H1 (cell line): Measurements from ENCODE around the gene MAPK4. TPM values are rescaled to one million over a fixed set of nuclear protein-coding genes. Genes with fewer than 3 reads are reported as not detected.

ENCODE experiments used
- CTCF ChIA-PET: fragments of 300-600 bp; sonication (Branson Sonifier 250); formaldehyde crosslinking; loops from one replicate; lab custom pipeline; 2021; ENCODE audit not compliant: partially characterized antibody; lab: Charles Lee
- POLR2A ChIA-PET: fragments of 300-600 bp; sonication (Branson Sonifier 250); formaldehyde crosslinking; loops from one replicate; lab custom pipeline; 2021; ENCODE audit warnings: inconsistent platforms; ENCODE audit not compliant: partially characterized antibody; lab: Charles Lee
- DNase-seq, 2 experiments: peaks; one replicate each; pipeline versions ENCODE4 v3.0.0 to v3.0.0-alpha.2; 2010 to 2022; ENCODE audit warnings: low spot score in 2 of 2, low read depth in 1 of 2, mixed read lengths in 1 of 2
- FAIRE-seq: peaks from 2 replicates; lab custom pipeline; 2011; peaks lifted over from hg19 to GRCh38; lab: Jason Lieb, UNC
- H2AFZ ChIP-seq: 2 replicates; pipeline ENCODE4 v1.8.1; 2012; ENCODE audit warnings: low read length, inconsistent platforms
- H2AK5ac ChIP-seq: 2 replicates; pipeline ENCODE4 v1.6.1; 2013; ENCODE audit warnings: low read depth, low read length
- H2BK120ac ChIP-seq: replicated peaks from 2 replicates; pipeline ENCODE3; 2013; ENCODE audit warnings: low read depth, low read length, inconsistent platforms
- H2BK12ac ChIP-seq: 2 replicates; pipeline ENCODE4 v1.6.1; 2013; ENCODE audit warnings: low read depth, low read length
- H2BK15ac ChIP-seq: 2 replicates; pipeline ENCODE4 v1.6.1; 2013; ENCODE audit warnings: low read length
- H2BK20ac ChIP-seq: 2 replicates; pipeline ENCODE4 v1.6.1; 2013; ENCODE audit warnings: low read length
- H2BK5ac ChIP-seq: 2 replicates; pipeline ENCODE4 v1.6.1; 2013; ENCODE audit warnings: low read depth, low read length
- H3K14ac ChIP-seq: 2 replicates; pipeline ENCODE4 v1.6.1; 2013; ENCODE audit warnings: inconsistent platforms; ENCODE audit not compliant: insufficient read length
- H3K18ac ChIP-seq: 2 replicates; pipeline ENCODE4 v1.6.1; 2013; ENCODE audit warnings: low read length; ENCODE audit errors: extremely low read depth
- H3K23ac ChIP-seq: 2 replicates; pipeline ENCODE4 v1.6.1; 2013; ENCODE audit warnings: inconsistent platforms; ENCODE audit not compliant: insufficient read length
- H3K23me2 ChIP-seq: 2 replicates; pipeline ENCODE4 v1.6.1; 2013; ENCODE audit warnings: low read depth, low read length
- H3K27ac ChIP-seq: 2 replicates; pipeline ENCODE4 v1.6.1; 2011; ENCODE audit warnings: low read depth, low read length, inconsistent platforms
- H3K27me3 ChIP-seq, 4 experiments: replicated peaks in 1 of 4; 1 replicate in 1 of 4; 2 replicates in 3 of 4; pipeline versions ENCODE4 v1.6.1 to v1.8.1; 2011 to 2013; ENCODE audit warnings: low read length in 3 of 4, mild to moderate bottlenecking in 3 of 4, inconsistent platforms in 2 of 4, mixed read lengths in 2 of 4, moderate library complexity in 1 of 4; ENCODE audit not compliant: control insufficient read depth in 3 of 4, insufficient read depth in 3 of 4; ENCODE audit errors: extremely low read depth in 1 of 4
- H3K36me3 ChIP-seq, 4 experiments: 2 replicates each; pipeline versions ENCODE4 v1.6.1 to v1.8.1; 2011 to 2013; ENCODE audit warnings: mild to moderate bottlenecking in 4 of 4, low read length in 3 of 4, moderate library complexity in 2 of 4, control low read depth in 1 of 4, inconsistent platforms in 1 of 4; ENCODE audit not compliant: insufficient read depth in 4 of 4, control insufficient read depth in 2 of 4
- H3K4ac ChIP-seq: replicated peaks from 2 replicates; pipeline ENCODE3; 2013; ENCODE audit warnings: low read length, low read depth, mixed read lengths, inconsistent platforms; ENCODE audit not compliant: insufficient read length
- H3K4me1 ChIP-seq, 4 experiments: replicated peaks in 1 of 4; 1 replicate in 1 of 4; 2 replicates in 3 of 4; pipeline versions ENCODE4 v1.6.1 to v1.8.1; 2011 to 2013; ENCODE audit warnings: low read length in 3 of 4, inconsistent platforms in 2 of 4, mixed read lengths in 1 of 4; ENCODE audit not compliant: insufficient read depth in 4 of 4, control insufficient read depth in 3 of 4
- H3K4me2 ChIP-seq, 2 experiments: 2 replicates each; pipeline versions ENCODE4 v1.6.1 to v1.8.1; 2011 to 2013; ENCODE audit warnings: low read depth in 2 of 2, low read length in 2 of 2, control low read depth in 1 of 2, inconsistent platforms in 1 of 2, mild to moderate bottlenecking in 1 of 2; ENCODE audit not compliant: insufficient read depth in 1 of 2
- H3K4me3 ChIP-seq, 4 experiments: fragments of 200-600, 300-600 bp in 1 of 4; sonication (generic), shearing (Covaris generic), sonication (Bioruptor Twin) in 1 of 4; 2 replicates each; pipeline versions ENCODE4 v1.5.1 to v1.8.1; 2011 to 2016; ENCODE audit warnings: low read length in 4 of 4, low read depth in 3 of 4, control low read depth in 2 of 4, inconsistent platforms in 2 of 4, mild to moderate bottlenecking in 2 of 4, mixed read lengths in 1 of 4, moderate library complexity in 1 of 4; ENCODE audit not compliant: insufficient read depth in 2 of 4; ENCODE audit errors: extremely low read depth in 1 of 4
- H3K56ac ChIP-seq: replicated peaks from 2 replicates; pipeline ENCODE3; 2013; ENCODE audit warnings: low read depth, mild to moderate bottlenecking, mixed read lengths, low read length, inconsistent platforms; ENCODE audit not compliant: insufficient read length
- H3K79me1 ChIP-seq: 2 replicates; pipeline ENCODE4 v1.6.1; 2013; ENCODE audit warnings: low read depth, low read length, control low read depth
- H3K79me2 ChIP-seq, 2 experiments: 2 replicates each; pipeline versions ENCODE4 v1.6.1 to v1.8.1; 2012 to 2013; ENCODE audit warnings: low read length in 2 of 2, mild to moderate bottlenecking in 2 of 2, inconsistent platforms in 1 of 2; ENCODE audit not compliant: insufficient read depth in 2 of 2, control insufficient read depth in 1 of 2
- H3K9ac ChIP-seq, 4 experiments: replicated peaks in 1 of 4; 1 replicate in 1 of 4; 2 replicates in 3 of 4; pipeline versions ENCODE4 v1.6.1 to v1.8.1; 2011 to 2013; ENCODE audit warnings: low read depth in 3 of 4, low read length in 3 of 4, control low read depth in 2 of 4, mild to moderate bottlenecking in 2 of 4, moderate library complexity in 2 of 4, inconsistent platforms in 1 of 4; ENCODE audit errors: extremely low read depth in 1 of 4
- H3K9me3 ChIP-seq, 2 experiments: 2 replicates each; pipeline versions ENCODE4 v1.6.1 to v1.8.1; 2012 to 2013; ENCODE audit warnings: mild to moderate bottlenecking in 2 of 2, moderate library complexity in 2 of 2, control low read depth in 1 of 2, inconsistent platforms in 1 of 2, low read depth in 1 of 2, low read length in 1 of 2, mixed read lengths in 1 of 2; ENCODE audit not compliant: insufficient read depth in 2 of 2
- H4K20me1 ChIP-seq, 2 experiments: replicated peaks in 1 of 2; 2 replicates each; pipeline versions ENCODE3 to v1.8.1; 2011 to 2013; ENCODE audit warnings: inconsistent platforms in 2 of 2, low read length in 2 of 2, mild to moderate bottlenecking in 1 of 2; ENCODE audit not compliant: insufficient read depth in 2 of 2, control insufficient read depth in 1 of 2
- H4K5ac ChIP-seq: 2 replicates; pipeline ENCODE4 v1.6.1; 2013; ENCODE audit warnings: low read length, low read depth, mixed read lengths, inconsistent platforms; ENCODE audit not compliant: insufficient read length
- H4K8ac ChIP-seq: 2 replicates; pipeline ENCODE4 v1.8.0; 2013; ENCODE audit warnings: mild to moderate bottlenecking, moderate library complexity, low read length, inconsistent platforms; ENCODE audit not compliant: insufficient read depth; ENCODE audit errors: extremely low read depth
- H4K91ac ChIP-seq: replicated peaks from 2 replicates; pipeline ENCODE3; 2013; ENCODE audit warnings: low read length, mixed read lengths, inconsistent platforms; ENCODE audit not compliant: insufficient read length
- BACH1 ChIP-seq: IDR thresholded peaks from 2 replicates; pipeline ENCODE4 v1.6.1; 2012; ENCODE audit warnings: low read length, improper control_type of control experiment
- FOSL1 ChIP-seq: IDR thresholded peaks from 2 replicates; pipeline ENCODE4 v1.6.1; 2011; ENCODE audit warnings: mild to moderate bottlenecking, low read depth, low read length, moderate library complexity; ENCODE audit not compliant: insufficient read depth
- RAD21 ChIP-seq, 2 experiments: IDR thresholded peaks in 1 of 2; conservative IDR thresholded peaks in 1 of 2; 2 replicates each; pipeline ENCODE4 v1.6.1; 2011; ENCODE audit warnings: low read depth in 2 of 2, low read length in 2 of 2, improper control_type of control experiment in 1 of 2, inconsistent platforms in 1 of 2, mild to moderate bottlenecking in 1 of 2, moderate library complexity in 1 of 2
- SRF ChIP-seq: IDR thresholded peaks from 2 replicates; pipeline ENCODE4 v1.6.1; 2011; ENCODE audit warnings: mild to moderate bottlenecking, low read depth, low read length, moderate library complexity
- TCF12 ChIP-seq: IDR thresholded peaks from 2 replicates; pipeline ENCODE4 v1.6.1; 2011; ENCODE audit warnings: low read depth, mild to moderate bottlenecking, low read length
- WGBS, 2 experiments: shearing (Covaris generic) in 1 of 2; methylation state at CpG; one replicate each; pipeline versions ENCODE4 v1.1.6 to v1.1.7; 2013 to 2015; ENCODE audit warnings: low lambda C conversion rate in 2 of 2, mixed read lengths in 2 of 2, inconsistent platforms in 1 of 2, low coverage in 1 of 2, missing lambda C conversion rate in 1 of 2; ENCODE audit not compliant: insufficient replicate concordance in 2 of 2, insufficient coverage in 1 of 2, insufficient read length in 1 of 2; ENCODE audit errors: extremely low coverage in 1 of 2, missing lambda C conversion rate in 1 of 2; 5-methylcytosine and 5-hydroxymethylcytosine counted together
- polyA plus RNA-seq, 7 experiments: library from polyadenylated mRNA; depleted of rRNA in 3 of 7; stranded (reverse) in 5 of 7; unstranded in 2 of 7; fragments of >200 nt in 5 of 7; fragments of 200-250 nt in 2 of 7; gene quantifications; 1 replicate in 5 of 7; 2 replicates in 1 of 7; 4 replicates in 1 of 7; pipeline versions ENCODE4 v1.2.1 to v1.2.3, GENCODE V29; 2011 to 2013; ENCODE audit warnings: missing spikeins in 2 of 7, mixed read lengths in 2 of 7
- total RNA-seq: library from RNA; stranded (reverse); fragmentation: NEBNext Ultra II Directional; extraction: Animal tissue kit (Norgen Biotek cat#: 25700); gene quantifications from 2 replicates; pipeline ENCODE4 v1.2.1, GENCODE V29; 2021

Gene MAPK4
- total and polyA plus RNA-seq, 2 of the 8 experiments (the other 6 are each of a cell fraction or from before 2014, with no cell fraction given): 3.2 to 3.7 TPM

DNA sequence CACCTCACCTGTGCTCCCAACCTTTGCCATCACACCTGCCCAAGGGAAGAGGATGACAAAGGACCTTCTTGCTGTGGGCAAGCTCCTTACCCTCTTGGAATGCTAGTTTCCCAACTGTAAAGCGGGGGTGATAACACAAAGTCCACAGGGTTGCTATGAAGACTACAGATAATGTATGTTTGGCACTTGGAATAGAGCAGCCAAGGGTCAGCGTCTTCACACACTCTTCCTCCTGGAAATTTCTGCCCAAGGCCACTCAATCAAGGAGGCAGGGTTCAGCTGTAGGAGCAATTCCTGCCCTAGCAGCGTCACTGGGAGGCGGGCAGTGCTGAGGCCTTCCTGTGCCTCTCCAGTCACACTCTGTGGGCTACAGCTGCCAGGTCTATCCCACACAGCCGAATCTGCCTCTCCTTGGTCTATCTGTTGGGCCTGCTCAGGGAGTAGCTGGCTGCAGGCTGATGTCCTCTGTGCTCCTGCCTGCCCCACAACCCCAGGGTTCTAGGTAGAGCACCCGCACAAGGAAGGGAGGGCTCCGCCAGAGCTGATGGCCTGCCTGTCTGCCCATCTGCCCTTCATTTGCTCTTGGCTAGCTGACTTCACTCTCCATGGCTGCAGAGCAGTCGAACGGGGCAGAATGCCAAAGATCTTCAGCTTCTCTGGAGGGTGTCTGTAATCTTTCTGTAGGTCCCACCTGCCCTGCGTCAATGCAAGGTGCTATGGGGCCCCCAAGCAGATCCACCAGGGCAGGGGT is 168.0 kb downstream of the MAPK4 start:
- Histone ChIP-seq H3K27ac (no peak overlapping the region), H3K14ac (no peak overlapping the region), H3K56ac (no peak overlapping the region), H3K23me2 (no peaks in the 10 kb centered on the region), H4K5ac (no peak overlapping the region), H3K27me3 (no peaks in the 10 kb centered on the region), H3K23ac (no peak overlapping the region), H3K9me3 (no peaks in the 10 kb centered on the region), H2BK5ac (no peak overlapping the region), H3K9ac (no peak overlapping the region), H2AFZ (no peak overlapping the region), H4K20me1 (peaks cover 0 to 1% of the 10 kb centered on the region in 2 experiments), H3K4ac (no peak overlapping the region), H4K8ac (no peak overlapping the region), H2AK5ac (no peak overlapping the region), H3K4me2 (no peak overlapping the region), H2BK15ac (peak overlapping the region; percentile 46; the same call in 1 of the 2 replicates), H2BK20ac (no peak overlapping the region), H3K4me3 (no peak overlapping the region), H3K4me1 (peaks cover 0 to 4% (median 3%) of the 10 kb centered on the region in 4 experiments; a peak in 2 of 7 replicates), H3K79me1 (no peaks in the 10 kb centered on the region), H2BK120ac (no peak overlapping the region), H3K36me3 (no peaks in the 10 kb centered on the region), H4K91ac (no peak overlapping the region), H3K18ac (no peak overlapping the region), H3K79me2 (no peaks in the 10 kb centered on the region), H2BK12ac (no peak overlapping the region)
- ChIA-PET POLR2A (no interaction called here), CTCF (interaction anchor here (0.6 to 1.6 kb wide), 5 partner anchors 18 to 300 kb away, joined by 3 to 5 read pairs (median 3); no protein-coding TSS in a partner anchor)
- 81% methylated on average over 10 of the region's 10 CpGs; no CpG with 5 or more reads in 1 of the 2 experiments for WGBS, 2 experiments
- FAIRE-seq: no peak
- no peak for DNase-seq
- no peak for TF ChIP-seq BACH1
- no peak for TF ChIP-seq TCF12
- TF ChIP-seq SRF: no peak
- TF ChIP-seq RAD21 (IDR thresholded peaks at IDR 0.05 in 1 of 2, conservative IDR thresholded peaks at IDR 0.05 in 1 of 2; ENCODE audit: low read depth in 2 of 2, low read length in 2 of 2): no peak
- no peak for TF ChIP-seq FOSL1
